SJSA1 (cell line): ENCODE data around the gene LSAMP. TPM values are rescaled to one million over a fixed set of nuclear protein-coding genes. Genes with fewer than 3 reads are reported as not detected.
"Not testable (repeated sequence)": the region's sequence is repeated elsewhere in the genome, so short reads cannot be mapped to it uniquely, and the experiment has no call there.

ENCODE experiments used
- DNase-seq, 2 experiments: peaks; one replicate each; pipeline ENCODE4 v3.0.0-alpha.2; 2015 to 2020; ENCODE audit warnings: low spot score in 2 of 2, low read depth in 1 of 2
- H3K27ac ChIP-seq: fragments of 250-450 bp; sonication (Bioruptor Pico); 2 replicates; pipeline ENCODE4 v1.5.1; 2020; ENCODE audit warnings: mild to moderate bottlenecking, moderate library complexity
- H3K27me3 ChIP-seq: fragments of 250-450 bp; sonication (Bioruptor Pico); replicated peaks from 2 replicates; pipeline ENCODE4 v1.5.1; 2020; ENCODE audit warnings: mild to moderate bottlenecking, moderate library complexity
- H3K36me3 ChIP-seq: fragments of 250-450 bp; sonication (Bioruptor Pico); 2 replicates; pipeline ENCODE4 v1.5.1; 2020; ENCODE audit warnings: mild to moderate bottlenecking
- H3K4me1 ChIP-seq: fragments of 250-450 bp; sonication (Bioruptor Pico); replicated peaks from 2 replicates; pipeline ENCODE4 v1.6.1; 2021; ENCODE audit warnings: mild to moderate bottlenecking
- H3K4me3 ChIP-seq: fragments of 250-450 bp; sonication (Bioruptor Pico); 2 replicates; pipeline ENCODE4 v1.5.1; 2020; ENCODE audit warnings: mild to moderate bottlenecking
- H3K9me3 ChIP-seq: fragments of 250-450 bp; sonication (Bioruptor Pico); replicated peaks from 2 replicates; pipeline ENCODE4 v1.5.1; 2020; ENCODE audit warnings: mild to moderate bottlenecking
- total RNA-seq: library from RNA; depleted of rRNA; stranded (reverse); fragments of >200 nt; shearing (Covaris generic); gene quantifications from 2 replicates; pipeline ENCODE4 v1.2.3, GENCODE V29; 2014

Gene LSAMP
- total RNA-seq, 1 experiment from 2014 or later: not detected

DNA sequence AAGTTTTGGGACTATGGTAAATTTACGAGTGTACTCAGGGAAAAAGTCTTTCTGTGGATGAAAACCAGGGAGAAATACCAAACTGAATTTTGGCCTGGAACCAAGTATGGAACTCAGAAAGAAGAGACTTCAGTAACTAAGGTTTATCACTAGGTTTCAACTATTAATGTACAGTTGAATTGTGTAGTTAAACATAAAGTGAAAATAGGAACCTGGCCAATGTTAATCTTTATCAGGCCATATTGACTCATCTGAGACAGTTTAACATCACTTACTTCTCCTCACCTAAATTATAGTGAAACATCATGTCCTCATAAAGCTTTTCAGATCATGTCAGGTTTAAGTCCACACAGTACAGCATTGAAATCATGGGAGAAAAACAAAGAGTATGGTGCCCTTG lies 197.7 kb downstream of the LSAMP start:
- no peak overlapping the region for H3K27ac ChIP-seq
- H3K4me3 ChIP-seq: no peak overlapping the region
- H3K27me3 ChIP-seq: peaks cover 5% of the 10 kb centered on the region; the same call in 1 of the 2 replicates
- no peak for DNase-seq
- peaks cover 1% of the 10 kb centered on the region for H3K4me1 ChIP-seq
- H3K36me3 ChIP-seq: no peaks in the 10 kb centered on the region
- no peaks in the 10 kb centered on the region for H3K9me3 ChIP-seq

DNA sequence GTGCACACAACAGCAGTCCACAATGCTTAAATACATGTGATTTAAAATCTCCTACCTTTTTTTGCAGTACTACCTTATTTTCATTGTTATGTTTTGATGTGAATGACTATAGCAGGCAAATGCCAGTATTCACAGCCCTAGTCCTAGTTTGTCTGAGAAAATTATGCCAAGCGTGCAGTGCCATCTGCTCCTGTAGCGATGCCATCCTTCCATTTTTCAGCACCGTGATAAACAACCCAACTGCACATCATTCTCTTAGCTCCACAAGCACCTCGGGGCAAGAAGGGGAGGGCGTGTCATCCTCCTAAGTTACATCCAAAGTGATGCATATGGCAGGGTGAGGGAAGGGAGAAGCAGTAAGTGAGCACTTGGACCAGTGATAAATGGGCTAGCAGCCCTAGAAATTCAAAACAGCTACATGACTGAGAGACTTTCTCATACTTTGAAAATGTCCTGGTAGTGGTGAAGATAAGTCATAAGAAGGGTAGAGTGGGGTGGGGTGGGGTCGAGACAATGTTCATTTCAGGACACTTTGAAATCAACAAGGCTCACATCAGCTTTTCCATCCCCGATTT lies 198.8 kb downstream of the LSAMP start:
- peaks cover 5% of the 10 kb centered on the region; the same call in 1 of the 2 replicates for H3K27me3 ChIP-seq

DNA sequence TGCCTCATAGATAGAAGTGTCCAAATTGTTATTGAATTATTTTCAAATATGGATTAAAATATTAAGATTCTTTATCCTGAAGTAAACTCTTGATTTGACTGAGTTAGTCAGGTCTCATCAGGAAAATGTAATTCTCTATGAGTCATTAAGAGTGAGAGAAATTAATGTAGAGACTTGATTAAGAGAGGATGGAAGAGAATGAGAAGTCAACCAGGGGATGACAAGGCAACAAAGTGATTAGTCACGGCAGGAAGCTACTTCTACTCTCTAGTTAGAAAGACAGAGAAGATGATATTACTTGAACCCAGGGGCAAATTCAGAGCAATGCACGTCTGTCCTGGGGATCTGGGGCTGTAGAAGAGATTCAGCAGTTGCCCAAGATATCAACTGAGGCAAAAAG lies 202.5 kb downstream of the LSAMP start:
- Histone ChIP-seq H3K4me3 (no peak overlapping the region), H3K27ac (no peak overlapping the region), H3K36me3 (no peaks in the 10 kb centered on the region), H3K9me3 (no peaks in the 10 kb centered on the region), H3K27me3 (peaks cover 5% of the 10 kb centered on the region; the same call in 1 of the 2 replicates), H3K4me1 (no peaks in the 10 kb centered on the region)
- no peak for DNase-seq

More for the DNA sequence above, 198.8 kb downstream of the LSAMP start:
- DNase-seq: no peak
- Histone ChIP-seq H3K27ac (no peak overlapping the region), H3K4me1 (no peaks in the 10 kb centered on the region), H3K36me3 (no peaks in the 10 kb centered on the region), H3K9me3 (no peaks in the 10 kb centered on the region), H3K4me3 (no peak overlapping the region)

DNA sequence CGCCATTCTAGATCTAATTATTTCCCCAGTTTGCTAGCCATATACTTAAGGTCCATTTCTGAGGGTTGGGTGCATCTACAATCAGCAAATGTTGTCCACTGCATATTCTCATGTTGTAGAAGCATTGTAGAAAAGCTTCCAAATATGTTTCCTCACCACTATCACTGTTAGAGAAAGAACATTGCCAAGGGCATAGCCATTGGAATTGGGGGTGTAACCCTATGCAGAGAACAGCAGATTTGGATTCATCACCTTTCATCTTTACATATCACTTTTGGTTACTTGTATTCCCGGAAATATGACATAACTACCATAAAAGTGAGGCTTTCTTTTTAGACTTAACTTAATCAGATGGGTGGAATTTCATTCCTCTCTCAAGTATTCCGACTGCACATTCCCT lies 203.6 kb downstream of the LSAMP start:
- H3K4me1 ChIP-seq: no peaks in the 10 kb centered on the region
- peaks cover 5% of the 10 kb centered on the region; the same call in 1 of the 2 replicates for H3K27me3 ChIP-seq
- no peaks in the 10 kb centered on the region for H3K36me3 ChIP-seq
- no peak overlapping the region for H3K4me3 ChIP-seq
- no peaks in the 10 kb centered on the region for H3K9me3 ChIP-seq
- no peak overlapping the region for H3K27ac ChIP-seq
- no peak for DNase-seq

DNA sequence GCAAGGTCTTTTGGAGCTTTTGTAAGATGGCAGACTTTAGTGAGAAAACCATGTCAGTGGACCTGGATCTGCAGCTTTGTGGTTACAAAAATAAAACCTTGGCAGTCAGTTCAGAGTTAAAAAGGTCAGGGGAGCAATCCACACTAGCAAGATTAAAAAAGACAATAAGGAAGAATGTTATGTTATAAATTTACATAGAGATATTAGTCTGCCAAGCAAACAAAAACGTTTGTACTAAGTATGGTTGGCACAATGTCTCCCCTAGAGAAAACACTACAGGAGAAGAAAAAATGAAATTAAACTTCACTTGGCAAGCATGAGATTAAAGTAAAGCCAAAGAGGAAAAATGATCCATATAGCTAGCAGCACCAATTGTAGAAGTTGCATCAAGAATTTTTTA lies 205.0 kb downstream of the LSAMP start:
- H3K36me3 ChIP-seq: no peaks in the 10 kb centered on the region
- no peak for DNase-seq
- H3K4me3 ChIP-seq: no peak overlapping the region
- no peak overlapping the region for H3K27ac ChIP-seq
- H3K27me3 ChIP-seq: peaks cover 5% of the 10 kb centered on the region; the same call in 1 of the 2 replicates
- H3K4me1 ChIP-seq: no peaks in the 10 kb centered on the region
- H3K9me3 ChIP-seq: no peaks in the 10 kb centered on the region

DNA sequence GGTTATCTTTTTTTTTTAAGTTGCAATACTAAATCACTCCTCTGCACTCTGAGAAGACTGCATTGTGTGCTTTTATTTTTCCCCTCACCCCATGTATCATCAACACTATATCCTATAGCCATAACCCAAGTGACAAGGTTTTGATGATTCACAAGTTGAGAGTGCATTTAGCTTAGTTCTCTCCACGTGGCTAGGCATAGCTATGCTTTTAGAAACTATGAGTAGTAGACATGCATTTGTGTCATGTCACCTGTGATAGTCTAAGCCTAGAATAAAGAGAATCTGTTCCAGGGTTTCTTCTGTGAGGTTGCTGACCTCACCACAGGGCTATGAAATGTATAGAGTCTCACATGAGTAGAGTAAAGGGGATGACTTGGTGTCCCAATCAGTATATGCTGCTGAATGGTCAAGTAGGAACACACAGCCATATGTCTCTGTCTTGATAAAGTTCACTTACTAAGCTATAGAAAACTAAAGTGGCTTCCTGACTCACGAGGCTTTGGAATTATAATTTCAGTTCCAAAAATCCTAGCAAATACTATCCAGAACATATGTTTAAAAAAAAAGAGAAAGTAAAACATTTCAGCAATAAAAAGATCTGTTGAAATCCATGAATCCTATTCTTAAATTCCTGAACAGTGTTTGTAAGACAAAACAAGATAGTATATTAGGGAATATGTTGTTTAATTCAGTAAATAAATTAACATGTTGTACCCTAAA lies 206.3 kb downstream of the LSAMP start:
- DNase-seq: no peak
- no peaks in the 10 kb centered on the region for H3K4me1 ChIP-seq
- no peaks in the 10 kb centered on the region for H3K36me3 ChIP-seq
- H3K27ac ChIP-seq: no peak overlapping the region
- no peaks in the 10 kb centered on the region for H3K9me3 ChIP-seq
- H3K4me3 ChIP-seq: no peak overlapping the region
- H3K27me3 ChIP-seq: no peaks in the 10 kb centered on the region; the same call in 1 of the 2 replicates

DNA sequence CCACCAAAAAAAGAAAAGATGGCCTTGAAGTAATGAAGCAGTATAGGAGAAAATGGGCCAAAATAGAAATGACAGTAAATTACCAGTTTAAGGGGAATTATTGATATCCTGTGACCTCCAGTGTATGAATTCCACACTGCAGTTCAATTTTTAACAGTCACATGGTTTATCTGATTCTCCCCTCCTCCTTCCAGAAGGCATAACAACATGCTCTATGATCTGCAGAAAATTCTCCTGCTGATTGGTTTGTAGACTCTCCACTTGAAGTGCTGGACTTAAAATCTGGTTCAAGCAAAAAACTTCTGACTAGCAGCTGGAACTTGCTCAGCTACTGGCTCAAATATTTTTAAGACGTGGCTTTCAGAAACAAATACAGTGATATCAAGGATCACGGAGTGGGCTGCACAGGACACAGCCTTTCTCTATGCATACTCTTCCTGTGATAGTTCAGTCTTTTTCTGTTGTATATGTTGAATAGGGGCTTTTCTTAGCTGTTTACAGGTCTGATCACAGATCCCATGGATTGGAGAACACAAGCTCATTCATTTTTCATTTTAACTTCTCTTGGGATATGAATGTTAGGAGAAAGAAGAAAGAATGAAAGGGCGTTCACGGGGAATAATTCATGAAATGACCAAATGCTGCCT lies 211.5 kb downstream of the LSAMP start:
- no peaks in the 10 kb centered on the region for H3K36me3 ChIP-seq
- no peak overlapping the region for H3K27ac ChIP-seq
- H3K4me3 ChIP-seq: no peak overlapping the region
- peaks cover 11% of the 10 kb centered on the region for H3K27me3 ChIP-seq
- H3K9me3 ChIP-seq: no peaks in the 10 kb centered on the region
- H3K4me1 ChIP-seq: no peaks in the 10 kb centered on the region
- DNase-seq: no peak

DNA sequence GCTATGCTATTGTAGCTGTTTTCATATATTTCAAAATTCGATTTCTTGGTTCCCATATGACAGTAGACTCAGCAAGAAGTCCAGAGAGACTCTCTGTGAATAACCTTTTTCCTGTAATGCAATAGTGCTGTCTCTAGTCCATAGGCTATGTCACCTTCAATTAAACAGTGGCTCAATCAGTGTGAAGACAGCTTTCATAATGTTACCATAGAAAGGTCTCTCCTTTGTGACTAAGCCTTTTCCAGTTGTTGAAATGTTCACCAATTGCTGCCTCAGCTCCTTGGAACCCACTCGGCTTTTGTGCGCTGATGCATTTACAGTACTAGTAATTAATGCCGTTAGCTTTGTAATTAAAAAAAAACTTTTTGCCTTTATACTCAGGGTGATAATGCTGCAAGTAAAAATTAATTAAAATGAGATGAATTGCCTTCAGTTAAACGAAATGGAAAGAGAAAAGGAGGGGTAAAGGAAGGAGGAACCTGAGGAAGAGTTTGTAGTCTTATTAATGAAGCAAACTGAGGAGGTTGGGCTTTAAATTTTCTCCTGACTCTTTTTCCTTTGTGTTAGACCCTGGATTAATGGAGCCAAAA lies 214.8 kb downstream of the LSAMP start:
- Histone ChIP-seq H3K27me3 (peaks cover 18% of the 10 kb centered on the region), H3K9me3 (no peaks in the 10 kb centered on the region)
- no peak for DNase-seq

DNA sequence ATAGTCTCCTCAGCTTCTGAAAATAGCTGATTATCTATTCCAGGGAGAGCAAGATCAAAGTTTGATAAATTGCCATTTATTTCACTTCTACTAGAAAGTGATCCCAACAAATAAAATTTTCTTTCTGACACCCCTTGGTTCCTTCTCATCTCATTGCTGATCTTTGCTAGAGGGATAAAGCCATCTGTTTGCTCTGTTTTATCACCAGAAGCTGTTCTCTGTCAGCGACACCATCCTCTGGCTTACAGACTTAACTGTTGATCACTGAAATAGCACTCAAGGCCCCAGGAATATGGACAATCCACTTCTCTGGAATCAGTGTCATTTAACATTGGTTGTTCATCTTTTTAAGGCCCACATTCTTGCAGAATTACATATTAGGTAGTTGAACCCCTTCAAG lies 219.0 kb downstream of the LSAMP start:
- H3K9me3 ChIP-seq: no peaks in the 10 kb centered on the region
- H3K4me3 ChIP-seq: no peak overlapping the region
- H3K27ac ChIP-seq: no peak overlapping the region
- peaks cover 21% of the 10 kb centered on the region for H3K27me3 ChIP-seq
- no peaks in the 10 kb centered on the region for H3K36me3 ChIP-seq
- H3K4me1 ChIP-seq: no peaks in the 10 kb centered on the region
- DNase-seq: no peak

More for the DNA sequence above, 214.8 kb downstream of the LSAMP start:
- no peaks in the 10 kb centered on the region for H3K4me1 ChIP-seq
- H3K4me3 ChIP-seq: no peak overlapping the region
- no peaks in the 10 kb centered on the region for H3K36me3 ChIP-seq
- H3K27ac ChIP-seq: no peak overlapping the region

DNA sequence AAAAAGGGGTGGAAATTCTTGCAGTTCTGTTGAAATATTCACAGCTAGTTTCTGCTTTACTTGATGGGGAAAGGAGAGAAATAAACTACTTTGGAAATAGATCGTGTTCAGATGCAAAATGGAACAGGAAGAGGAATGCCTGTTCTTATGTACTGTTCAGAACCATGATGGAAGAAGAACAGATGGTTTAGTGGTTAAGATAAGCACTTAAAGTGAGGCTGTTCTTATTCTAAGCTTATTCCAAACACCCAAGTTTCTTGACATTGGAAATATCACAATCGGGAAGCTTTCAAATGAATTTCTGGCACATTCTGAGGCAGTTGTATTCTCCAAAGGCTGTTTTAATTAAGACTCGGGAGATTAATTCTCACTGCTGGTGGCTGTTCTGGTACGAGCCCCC lies 228.5 kb downstream of the LSAMP start:
- no peak overlapping the region for H3K27ac ChIP-seq
- no peak for DNase-seq
- H3K9me3 ChIP-seq: no peaks in the 10 kb centered on the region
- no peaks in the 10 kb centered on the region for H3K36me3 ChIP-seq
- H3K4me3 ChIP-seq: no peak overlapping the region
- H3K27me3 ChIP-seq: no peaks in the 10 kb centered on the region
- no peaks in the 10 kb centered on the region for H3K4me1 ChIP-seq

DNA sequence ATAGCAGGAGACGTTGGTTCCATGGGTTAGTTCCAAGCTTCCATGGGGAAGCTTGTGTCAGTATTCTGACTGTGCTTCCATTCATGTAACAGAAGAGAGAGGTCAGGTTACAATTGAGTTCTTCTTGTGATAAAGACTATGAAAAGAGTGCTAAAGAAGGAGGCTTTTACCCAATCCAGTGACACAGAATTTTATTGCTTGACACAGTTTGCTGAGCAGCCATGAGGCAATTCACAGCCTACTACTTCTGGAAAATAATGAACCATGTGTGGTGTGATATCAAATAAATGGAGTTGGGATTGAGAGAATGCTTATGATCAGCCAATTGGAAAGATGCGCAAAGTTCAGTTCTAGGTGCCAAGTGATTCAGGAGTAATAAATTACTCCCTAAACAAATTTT lies 233.4 kb downstream of the LSAMP start:
- Histone ChIP-seq H3K4me3 (no peak overlapping the region), H3K4me1 (no peaks in the 10 kb centered on the region), H3K27me3 (no peaks in the 10 kb centered on the region), H3K36me3 (no peaks in the 10 kb centered on the region), H3K27ac (no peak overlapping the region), H3K9me3 (no peaks in the 10 kb centered on the region)
- DNase-seq: no peak

DNA sequence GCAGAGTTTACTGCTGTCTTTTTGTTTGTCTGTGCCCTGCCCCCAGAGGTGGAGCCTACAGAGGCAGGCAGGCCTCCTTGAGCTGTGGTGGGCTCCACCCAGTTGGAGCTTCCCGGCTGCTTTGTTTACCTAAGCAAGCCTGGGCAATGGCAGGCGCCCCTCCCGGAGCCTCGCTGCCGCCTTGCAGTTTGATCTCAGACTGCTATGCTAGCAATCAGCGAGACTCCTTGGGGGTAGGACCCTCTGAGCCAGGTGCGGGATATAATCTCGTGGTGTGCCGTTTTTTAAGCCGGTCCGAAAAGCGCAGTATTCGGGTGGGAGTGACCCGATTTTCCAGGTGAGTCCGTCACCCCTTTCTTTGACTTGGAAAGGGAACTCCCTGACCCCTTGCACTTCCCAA lies 236.5 kb downstream of the LSAMP start:
- DNase-seq, H3K4me1 ChIP-seq, H3K9me3 ChIP-seq, H3K27ac ChIP-seq, H3K36me3 ChIP-seq, H3K27me3 ChIP-seq, H3K4me3 ChIP-seq: not testable (repeated sequence)

DNA sequence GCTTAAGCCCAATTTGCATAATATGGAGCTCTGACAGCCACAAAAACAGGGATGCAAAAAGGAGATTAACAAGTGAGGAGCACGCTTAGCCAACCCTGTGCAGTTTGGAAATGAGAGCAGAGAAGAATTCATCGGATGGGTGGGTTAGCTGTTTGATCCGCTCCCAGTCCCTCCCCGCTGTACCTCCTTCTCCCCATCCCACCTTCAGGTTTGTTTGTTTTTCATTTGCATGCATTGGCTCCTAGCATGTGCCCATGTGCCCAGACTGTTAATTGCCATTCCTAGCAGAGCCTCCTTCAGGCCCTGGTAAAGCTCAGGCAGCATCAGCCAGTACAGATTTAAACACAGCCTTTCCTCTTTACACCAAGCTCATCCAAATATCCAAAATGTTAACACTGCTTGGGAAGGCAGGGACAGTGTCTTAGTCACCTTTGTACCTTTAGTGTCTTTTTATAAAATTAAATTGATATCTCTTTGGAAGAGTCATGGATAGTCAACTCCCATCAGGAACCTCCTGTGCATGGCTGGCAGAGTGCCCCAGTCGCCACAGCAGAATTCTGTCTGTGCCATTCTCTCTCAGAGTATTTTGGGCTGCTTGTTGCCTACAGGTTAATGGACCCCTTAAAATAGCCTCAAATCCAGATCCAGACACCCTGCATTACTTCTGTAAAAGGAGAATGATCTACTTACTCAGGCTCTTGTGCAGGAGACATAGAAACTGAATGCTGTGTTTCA lies 244.2 kb downstream of the LSAMP start:
- Histone ChIP-seq H3K36me3 (no peaks in the 10 kb centered on the region), H3K27me3 (no peaks in the 10 kb centered on the region), H3K9me3 (no peaks in the 10 kb centered on the region), H3K4me1 (no peaks in the 10 kb centered on the region), H3K27ac (no peak overlapping the region), H3K4me3 (no peak overlapping the region)
- DNase-seq: no peak
